Endothelial cell of umbilical vein (primary cell): ENCODE data around the gene OTULIN. TPM values are rescaled to one million over a fixed set of nuclear protein-coding genes. Genes with fewer than 3 reads are reported as not detected.

Source experiments
- BruUV-seq: library from RNA; stranded (reverse); fragments of 400-500 nt; replicated peaks from 2 replicates; lab custom pipeline; 2021; lab: Mats Ljungman, UMichigan
- CTCF ChIA-PET: fragments of 300-600, 350-600 bp; sonication (Branson Sonifier 250); formaldehyde crosslinking; loops from one replicate; lab custom pipeline; 2021; ENCODE audit warnings: antibody characterized with exemption, inconsistent platforms; lab: Charles Lee
- POLR2A ChIA-PET: fragments of 300-600, 350-600 bp; sonication (Branson Sonifier 250); formaldehyde crosslinking; loops from one replicate; lab custom pipeline; 2021; ENCODE audit warnings: antibody characterized with exemption, inconsistent platforms; lab: Charles Lee
- DNase-seq: peaks from one replicate; pipeline ENCODE4 v3.0.0-alpha.2; 2011; ENCODE audit warnings: low read depth, low spot score
- FAIRE-seq: peaks from 2 replicates; lab custom pipeline; 2011; peaks lifted over from hg19 to GRCh38; lab: Jason Lieb, UNC
- H2AFZ ChIP-seq: 2 replicates; pipeline ENCODE4 v1.6.0; 2012; ENCODE audit warnings: low read depth, low read length, control low read depth, inconsistent platforms
- H3K27ac ChIP-seq: 2 replicates; pipeline ENCODE4 v1.5.1; 2011; ENCODE audit warnings: low read depth, mild to moderate bottlenecking, control low read depth, low read length, moderate library complexity; ENCODE audit not compliant: insufficient read depth
- H3K27me3 ChIP-seq, 2 experiments: 2 replicates each; pipeline versions ENCODE4 v1.6.0 to v1.6.1; 2011; ENCODE audit warnings: low read length in 2 of 2, mixed read lengths in 1 of 2; ENCODE audit not compliant: control insufficient read depth in 2 of 2, insufficient read depth in 2 of 2
- H3K36me3 ChIP-seq, 2 experiments: 2 replicates in 1 of 2; 3 replicates in 1 of 2; pipeline ENCODE4 v1.5.1; 2011; ENCODE audit warnings: low read length in 2 of 2, mild to moderate bottlenecking in 1 of 2, moderate library complexity in 1 of 2; ENCODE audit not compliant: control insufficient read depth in 2 of 2, insufficient read depth in 2 of 2; ENCODE audit errors: extremely low read depth in 1 of 2
- H3K4me1 ChIP-seq: 3 replicates; pipeline ENCODE4 v1.5.1; 2011; ENCODE audit warnings: mild to moderate bottlenecking, low read length; ENCODE audit not compliant: control insufficient read depth, insufficient read depth; ENCODE audit errors: extremely low read depth
- H3K4me2 ChIP-seq: 2 replicates; pipeline ENCODE4 v1.6.1; 2011; ENCODE audit warnings: low read length, control low read depth, mixed read lengths; ENCODE audit not compliant: insufficient read depth
- H3K4me3 ChIP-seq, 3 experiments: fragments of 200-600 bp in 1 of 3; sonication (generic), shearing (Covaris generic) in 1 of 3; replicated peaks in 1 of 3; 2 replicates each; pipeline ENCODE4 v1.5.1; 2011 to 2016; ENCODE audit warnings: control low read depth in 3 of 3, low read length in 3 of 3, mild to moderate bottlenecking in 2 of 3, inconsistent platforms in 1 of 3, low read depth in 1 of 3, moderate library complexity in 1 of 3; ENCODE audit not compliant: insufficient read depth in 1 of 3
- H3K79me2 ChIP-seq: 2 replicates; pipeline ENCODE4 v1.6.0; 2012; ENCODE audit warnings: low read length, inconsistent platforms; ENCODE audit not compliant: control insufficient read depth, insufficient read depth
- H3K9ac ChIP-seq: replicated peaks from 2 replicates; pipeline ENCODE3; 2011; ENCODE audit warnings: low read length, control low read depth; ENCODE audit not compliant: insufficient read depth; ENCODE audit errors: extremely low read depth
- H3K9me1 ChIP-seq: replicated peaks from 3 replicates; pipeline ENCODE4 v1.6.0; 2011; ENCODE audit warnings: mild to moderate bottlenecking, low read length; ENCODE audit not compliant: control insufficient read depth, insufficient read depth; ENCODE audit errors: extremely low read depth
- H3K9me3 ChIP-seq: replicated peaks from 2 replicates; pipeline ENCODE4 v1.5.1; 2012; ENCODE audit warnings: low read length, inconsistent platforms; ENCODE audit not compliant: control insufficient read depth, insufficient read depth
- H4K20me1 ChIP-seq: replicated peaks from 2 replicates; pipeline ENCODE3; 2011; ENCODE audit warnings: mild to moderate bottlenecking, low read length; ENCODE audit not compliant: control insufficient read depth, insufficient read depth; ENCODE audit errors: extremely low read depth
- CTCF ChIP-seq, 2 donors: IDR thresholded peaks; 1 replicate in 1 of 2; 2 replicates in 1 of 2; pipeline ENCODE4 v1.5.1; 2011; ENCODE audit warnings: low read length in 2 of 2, mild to moderate bottlenecking in 2 of 2, moderate library complexity in 2 of 2, control low read depth in 1 of 2, inconsistent platforms in 1 of 2, low read depth in 1 of 2; ENCODE audit not compliant: insufficient read depth in 1 of 2; ENCODE audit errors: extremely low read depth in 1 of 2
- EZH2 ChIP-seq: IDR thresholded peaks from 2 replicates; pipeline ENCODE4 v1.6.1; 2012; ENCODE audit warnings: borderline replicate concordance, low read depth, mild to moderate bottlenecking, moderate library complexity, low read length, inconsistent platforms; ENCODE audit not compliant: severe bottlenecking
- FOS ChIP-seq: IDR thresholded peaks from 2 replicates; pipeline ENCODE4 v1.6.1; 2011; ENCODE audit warnings: mild to moderate bottlenecking, low read length, moderate library complexity, borderline replicate concordance; ENCODE audit not compliant: insufficient read depth
- GATA2 ChIP-seq: IDR thresholded peaks from 2 replicates; pipeline ENCODE4 v1.7.0; 2011; ENCODE audit warnings: low read depth, mild to moderate bottlenecking, moderate library complexity, mixed read lengths, low read length; ENCODE audit not compliant: insufficient read length, insufficient read depth
- JUN ChIP-seq: IDR thresholded peaks from 2 replicates; pipeline ENCODE4 v1.6.1; 2011; ENCODE audit warnings: borderline replicate concordance, low read depth; ENCODE audit not compliant: insufficient read length, insufficient read depth
- MAX ChIP-seq: IDR thresholded peaks from 2 replicates; pipeline ENCODE4 v1.6.1; 2011; ENCODE audit not compliant: insufficient read depth, insufficient read length
- MYC ChIP-seq: IDR thresholded peaks from one replicate; pipeline ENCODE4 v1.6.1; 2011; ENCODE audit warnings: mild to moderate bottlenecking, low read depth, low read length
- POLR2A ChIP-seq: IDR thresholded peaks from 2 replicates; pipeline ENCODE4 v1.6.1; 2012; ENCODE audit warnings: low read depth, mild to moderate bottlenecking, control low read depth, low read length
- POLR2AphosphoS5 ChIP-seq: IDR thresholded peaks from 2 replicates; pipeline ENCODE4 v1.6.1; 2012; ENCODE audit warnings: low read depth, mild to moderate bottlenecking, control low read depth, low read length, moderate library complexity; ENCODE audit not compliant: insufficient read depth
- dilution Hi-C: fragments of 300-500 bp; cut with MboI; formaldehyde crosslinking; loops from one replicate; pipeline ENCODE4 v1.15.0; 2019; ENCODE audit warnings: low sequenced_read_pairs; ENCODE audit not compliant: extremely low pct_ligation_motif_present
- intact Hi-C: fragments of 100-400 bp; cut with micrococcal nuclease; formaldehyde crosslinking; loops from one replicate; pipeline ENCODE4 v1.10.0; 2022
- polyA plus RNA-seq, 4 experiments: library from polyadenylated mRNA; depleted of rRNA in 3 of 4; stranded (reverse) in 3 of 4; unstranded in 1 of 4; fragments of >200 nt; gene quantifications; 2 replicates each; pipeline versions ENCODE4 v1.2.1 to v1.2.3, GENCODE V29; 2011 to 2012; ENCODE audit warnings: missing spikeins in 1 of 4
- total RNA-seq: library from RNA; stranded (reverse); gene quantifications from 2 replicates; pipeline ENCODE4 v1.2.3, GENCODE V29; 2021

OTULIN gene
- total and polyA plus RNA-seq, 2 donors (not counting 3 experiments of a cell fraction or from before 2014, with no cell fraction given) = 7.8 to 30.2 TPM

GRCh38 chr5:14722923-14723322 is 58.4 kb downstream of the OTULIN start:
- no peaks in the 10 kb centered on the region for H3K9me1 ChIP-seq
- intact Hi-C loops = no loop called here
- no peaks in the 10 kb centered on the region for H3K9me3 ChIP-seq
- BruUV-seq = no TSS peak
- H3K4me3 ChIP-seq = no peak overlapping the region
- no peak overlapping the region for H2AFZ ChIP-seq
- no peak overlapping the region for H3K27ac ChIP-seq
- no peak overlapping the region for H3K4me2 ChIP-seq
- H4K20me1 ChIP-seq = no peaks in the 10 kb centered on the region
- dilution Hi-C loops = no loop called here
- DNase-seq (no peak), FAIRE-seq (no peak)
- H3K9ac ChIP-seq = no peak overlapping the region
- ChIA-PET POLR2A (no interaction called here), CTCF (interaction anchor here (10.2 kb wide), 1 partner anchor 281 kb away, joined by 168 read pairs; no protein-coding TSS in a partner anchor)
- TF ChIP-seq EZH2 (no peak), POLR2A (no peak), FOS (no peak), MAX (no peak), POLR2AphosphoS5 (no peak)
- H3K79me2 ChIP-seq = no peaks in the 10 kb centered on the region
- no peaks in the 10 kb centered on the region for H3K27me3 ChIP-seq
- H3K4me1 ChIP-seq = no peaks in the 10 kb centered on the region
- no peaks in the 10 kb centered on the region for H3K36me3 ChIP-seq

- Histone ChIP-seq H3K9me1 (no peaks in the 10 kb centered on the region), H3K79me2 (no peaks in the 10 kb centered on the region), H3K9me3 (no peaks in the 10 kb centered on the region), H3K27ac (no peak overlapping the region), H4K20me1 (no peaks in the 10 kb centered on the region), H3K4me3 (no peak overlapping the region), H3K4me2 (no peak overlapping the region), H3K4me1 (no peaks in the 10 kb centered on the region), H3K27me3 (no peaks in the 10 kb centered on the region), H3K9ac (no peak overlapping the region), H3K36me3 (no peaks in the 10 kb centered on the region), H2AFZ (no peak overlapping the region)
- no peak for TF ChIP-seq CTCF (IDR thresholded peaks at IDR 0.05; ENCODE audit: extremely low read depth in 1 of 2, insufficient read depth in 1 of 2, low read depth in 1 of 2, low read length in 2 of 2)
- TF ChIP-seq EZH2 = no peak
- TF ChIP-seq JUN = no peak
- no peak for TF ChIP-seq MYC
- TF ChIP-seq MAX = no peak
- no peak for TF ChIP-seq POLR2AphosphoS5
- TF ChIP-seq GATA2 = no peak
- no peak for TF ChIP-seq POLR2A
- FAIRE-seq (no peak), DNase-seq (no peak)
- intact Hi-C loops (no loop called here), dilution Hi-C loops (no loop called here)
- ChIA-PET CTCF (interaction anchor here (5.2 to 10.2 kb wide), 2 partner anchors 280 to 290 kb away, joined by 48 to 168 read pairs; no protein-coding TSS in a partner anchor), POLR2A (interaction anchor here (0.6 kb wide), 1 partner anchor 141 kb away, joined by 4 read pairs; no protein-coding TSS in a partner anchor)
- no TSS peak for BruUV-seq
Observed at GRCh38 chr5:14723701-14724132, 59.2 kb downstream of the OTULIN start.
